Body of pancreas (tissue), 4 donors: ENCODE data around the gene LYL1. TPM values are rescaled to one million over a fixed set of nuclear protein-coding genes. Genes with fewer than 3 reads are reported as not detected.
A peak's percentile ranks its signal among the peaks of the same experiment; 100 is the strongest.

ENCODE experiments used
- ATAC-seq: fragments of 150-250 bp; one replicate; pipeline ENCODE4 v1.9.1; 2016
- DNase-seq, 4 donors: peaks; one replicate each; pipeline ENCODE4 v3.0.0-alpha.2; 2019
- H3K27ac ChIP-seq, 4 donors: fragments of 200-600 bp; sonication (generic); 1 replicate in 3 of 4; 2 replicates in 1 of 4; pipeline versions ENCODE4 v1.5.1 to v1.6.1; 2016 to 2019; ENCODE audit warnings: mild to moderate bottlenecking in 1 of 4, mixed read lengths in 1 of 4, moderate library complexity in 1 of 4
- H3K27me3 ChIP-seq, 2 donors: fragments of 200-600 bp; sonication (generic); one replicate each; pipeline ENCODE4 v1.6.0; 2016; ENCODE audit warnings: mild to moderate bottlenecking in 1 of 2
- H3K36me3 ChIP-seq, 2 donors: fragments of 200-600 bp; sonication (generic); replicated peaks in 1 of 2; 2 replicates each; pipeline ENCODE4 v1.5.1; 2016; ENCODE audit warnings: low read depth in 2 of 2; ENCODE audit not compliant: insufficient read depth in 1 of 2
- H3K4me1 ChIP-seq: fragments of 200-600 bp; sonication (generic); one replicate; pipeline ENCODE4 v1.6.0; 2016
- H3K4me3 ChIP-seq, 2 donors: fragments of 200-600 bp; sonication (generic); 1 replicate in 1 of 2; 2 replicates in 1 of 2; pipeline ENCODE4 v1.5.1; 2016 to 2019
- H3K9me3 ChIP-seq, 3 donors: fragments of 200-600 bp; sonication (generic); 1 replicate in 2 of 3; 2 replicates in 1 of 3; pipeline ENCODE4 v1.5.1; 2016
- POLR2A ChIP-seq, 3 donors: fragments of 450-650 bp; IDR thresholded peaks; one replicate each; pipeline ENCODE4 v1.6.1; 2016; ENCODE audit warnings: antibody characterized with exemption in 3 of 3, mild to moderate bottlenecking in 2 of 3
- WGBS, 2 donors: methylation state at CpG; one replicate each; pipeline ENCODE4 v1.1.5; 2017; 5-methylcytosine and 5-hydroxymethylcytosine counted together
- intact Hi-C: fragments of 100-400 bp; cut with DNase I; formaldehyde crosslinking; loops from one replicate; pipeline ENCODE4 v1.15.1; 2023
- total RNA-seq, 2 donors: library from RNA; depleted of rRNA; stranded (reverse); fragments of >200 nt; gene quantifications; one replicate each; pipeline ENCODE4 v1.1.0, GENCODE V29; 2016
- TF ChIP-seq, protein P1 (sequence below), 7 experiments: fragments of 450-650 bp in 4 of 7; fragments of 200-600 bp in 3 of 7; sonication (generic) in 3 of 7; IDR thresholded peaks; one replicate each; pipeline ENCODE4 v1.5.1; 2016 to 2019; ENCODE audit warnings: antibody characterized with exemption in 7 of 7

LYL1 gene
- total RNA-seq, 2 donors from 2014 or later = 3.4 to 6.9 TPM

DNA sequence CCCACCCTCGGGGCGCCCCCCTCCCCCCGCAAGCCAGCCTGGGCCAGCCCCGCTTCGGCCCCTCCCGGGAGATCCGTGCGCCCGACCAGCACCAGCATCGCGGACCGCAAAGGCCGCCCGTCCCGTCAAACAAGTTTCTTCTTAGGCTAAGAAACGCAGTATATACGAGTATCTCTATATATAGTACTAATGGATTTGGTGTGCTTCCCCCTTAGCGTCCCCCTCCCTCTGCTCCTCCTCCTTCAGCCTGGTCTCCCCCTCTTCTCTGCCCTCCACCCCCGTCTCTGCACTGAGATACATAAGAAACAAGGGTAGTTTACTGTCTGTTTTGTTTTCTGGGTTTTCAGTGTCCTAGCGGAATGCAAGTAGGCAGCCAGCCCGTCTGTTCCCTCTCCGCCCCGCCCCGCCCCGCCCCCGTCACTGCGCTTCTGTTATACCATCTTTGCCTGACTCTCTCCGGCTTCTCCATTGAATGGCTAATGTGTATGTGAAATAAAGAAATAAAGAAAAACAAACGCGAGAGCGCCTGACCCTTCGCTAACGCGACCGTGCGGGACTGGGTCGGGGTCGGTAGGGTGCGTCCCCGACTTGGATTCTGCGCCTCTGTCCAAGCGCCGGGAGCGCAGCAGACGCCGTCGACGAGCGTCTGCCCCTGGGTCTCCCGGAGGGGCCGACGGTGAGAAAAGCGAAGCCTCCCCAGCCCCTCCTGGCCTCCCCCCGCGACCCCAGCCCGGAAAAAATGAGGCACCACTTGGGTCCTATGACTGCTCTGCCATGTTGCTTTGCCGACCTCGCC is 4.2 kb downstream of the LYL1 start:
- peak overlapping the region in 2 of 4 donors; percentile 73 to 78 for H3K27ac ChIP-seq
- no peaks in the 10 kb centered on the region for H3K36me3 ChIP-seq
- TF ChIP-seq, protein P1, sequence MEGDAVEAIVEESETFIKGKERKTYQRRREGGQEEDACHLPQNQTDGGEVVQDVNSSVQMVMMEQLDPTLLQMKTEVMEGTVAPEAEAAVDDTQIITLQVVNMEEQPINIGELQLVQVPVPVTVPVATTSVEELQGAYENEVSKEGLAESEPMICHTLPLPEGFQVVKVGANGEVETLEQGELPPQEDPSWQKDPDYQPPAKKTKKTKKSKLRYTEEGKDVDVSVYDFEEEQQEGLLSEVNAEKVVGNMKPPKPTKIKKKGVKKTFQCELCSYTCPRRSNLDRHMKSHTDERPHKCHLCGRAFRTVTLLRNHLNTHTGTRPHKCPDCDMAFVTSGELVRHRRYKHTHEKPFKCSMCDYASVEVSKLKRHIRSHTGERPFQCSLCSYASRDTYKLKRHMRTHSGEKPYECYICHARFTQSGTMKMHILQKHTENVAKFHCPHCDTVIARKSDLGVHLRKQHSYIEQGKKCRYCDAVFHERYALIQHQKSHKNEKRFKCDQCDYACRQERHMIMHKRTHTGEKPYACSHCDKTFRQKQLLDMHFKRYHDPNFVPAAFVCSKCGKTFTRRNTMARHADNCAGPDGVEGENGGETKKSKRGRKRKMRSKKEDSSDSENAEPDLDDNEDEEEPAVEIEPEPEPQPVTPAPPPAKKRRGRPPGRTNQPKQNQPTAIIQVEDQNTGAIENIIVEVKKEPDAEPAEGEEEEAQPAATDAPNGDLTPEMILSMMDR (IDR thresholded peaks at IDR 0.05) = no peak
- H3K4me3 ChIP-seq = no peak overlapping the region
- no peaks in the 10 kb centered on the region for H3K9me3 ChIP-seq
- 6 to 9% methylated on average over 36 to 56 of the region's 58 CpGs for WGBS, 2 donors
- no peak for DNase-seq
- H3K27me3 ChIP-seq = peaks cover 0 to 10% of the 10 kb centered on the region in 2 donors
- ATAC-seq = no peak
- peaks cover 31% of the 10 kb centered on the region for H3K4me1 ChIP-seq
- intact Hi-C loops = loop anchor here (5.0 kb wide), 1 partner anchor 121 kb away; no protein-coding TSS in a partner anchor

DNA sequence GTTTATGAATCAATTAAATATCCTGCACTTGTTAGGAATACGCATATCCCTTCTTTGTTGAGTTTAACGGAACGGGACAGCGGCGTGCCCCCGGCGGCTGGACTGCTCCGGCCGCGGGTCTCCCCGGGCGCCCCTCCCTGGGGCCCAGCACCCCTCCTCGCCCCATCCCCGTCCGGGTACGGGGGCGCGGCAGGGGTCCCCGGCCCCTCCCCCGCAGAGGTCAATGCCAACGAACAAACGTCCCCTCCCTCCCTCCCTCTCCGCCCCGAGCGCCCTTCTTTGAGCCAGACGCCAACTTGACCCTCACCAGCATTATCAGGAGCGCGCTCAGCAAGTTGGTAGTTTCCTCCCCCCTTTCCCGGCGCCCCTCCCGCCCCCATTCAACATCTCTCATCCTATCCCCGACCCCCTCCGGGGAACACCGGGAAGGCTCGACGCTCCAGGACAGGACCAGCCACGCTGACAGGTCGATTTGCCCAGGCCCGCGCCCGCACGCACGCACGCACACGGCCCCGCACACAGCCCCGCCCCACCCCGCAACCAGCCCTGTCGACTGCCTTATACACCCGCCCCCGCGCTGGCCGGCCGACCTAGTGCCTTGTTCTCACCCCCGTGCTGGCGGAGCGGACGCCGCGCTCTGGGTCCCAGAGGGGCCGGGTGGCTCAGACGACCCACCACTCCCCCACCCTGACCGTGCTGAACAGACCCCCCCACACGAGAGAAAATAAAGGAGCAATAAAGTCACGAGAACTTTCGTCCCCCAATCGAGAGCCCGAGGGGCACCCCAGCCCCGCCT is 5.0 kb downstream of the LYL1 start:
- no peaks in the 10 kb centered on the region for H3K9me3 ChIP-seq
- intact Hi-C loops = loop anchor here (5.0 kb wide), 1 partner anchor 120 kb away; no protein-coding TSS in a partner anchor
- H3K4me1 ChIP-seq = peaks cover 24% of the 10 kb centered on the region
- H3K27me3 ChIP-seq = peaks cover 0 to 10% of the 10 kb centered on the region in 2 donors
- H3K27ac ChIP-seq = peak overlapping the region in 1 of 4 donors; percentile 78
- DNase-seq (no peak), ATAC-seq (no peak)
- H3K36me3 ChIP-seq = no peaks in the 10 kb centered on the region
- WGBS, 2 donors = 10 to 24% methylated on average over 25 to 67 of the region's 69 CpGs
- TF ChIP-seq, protein P1 (IDR thresholded peaks at IDR 0.05) = no peak
- no peak for TF ChIP-seq POLR2A (IDR thresholded peaks at IDR 0.05)
- H3K4me3 ChIP-seq = no peak overlapping the region

DNA sequence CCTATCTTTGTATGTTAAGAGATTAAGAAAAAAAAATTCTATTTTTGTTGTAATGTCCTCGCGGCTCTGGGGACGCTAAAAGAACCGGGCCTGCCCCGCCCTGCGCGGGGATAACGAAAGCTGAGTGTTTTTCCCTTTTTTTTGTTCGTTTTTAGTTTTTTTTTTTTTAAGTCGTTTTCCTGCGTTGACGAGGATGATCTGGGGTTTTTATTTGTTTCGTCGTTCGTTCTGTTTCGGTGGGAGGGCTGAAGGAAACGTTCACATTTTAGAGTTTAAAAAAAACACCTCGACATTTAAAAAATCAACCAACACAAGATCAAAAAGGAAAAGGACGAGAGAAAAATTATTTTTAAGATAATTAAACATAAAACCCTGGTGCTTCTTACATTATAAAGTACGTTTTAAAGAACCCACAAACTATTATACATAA is 5.6 kb downstream of the LYL1 start:
- Histone ChIP-seq H3K27me3 (peaks cover 0 to 10% of the 10 kb centered on the region in 2 donors), H3K4me3 (no peak overlapping the region), H3K36me3 (no peaks in the 10 kb centered on the region), H3K4me1 (peaks cover 19% of the 10 kb centered on the region), H3K27ac (peak overlapping the region in 1 of 4 donors; percentile 78), H3K9me3 (no peaks in the 10 kb centered on the region)
- no peak for DNase-seq
- TF ChIP-seq POLR2A (IDR thresholded peaks at IDR 0.05) = no peak
- TF ChIP-seq, protein P1 (IDR thresholded peaks at IDR 0.05) = no peak
- ATAC-seq = no peak
- intact Hi-C loops = loop anchor here (5.0 kb wide), 1 partner anchor 120 kb away; no protein-coding TSS in a partner anchor
- whole genome bisulfite sequencing, 2 donors = 27 to 41% methylated on average over 20 of the region's 20 CpGs

DNA sequence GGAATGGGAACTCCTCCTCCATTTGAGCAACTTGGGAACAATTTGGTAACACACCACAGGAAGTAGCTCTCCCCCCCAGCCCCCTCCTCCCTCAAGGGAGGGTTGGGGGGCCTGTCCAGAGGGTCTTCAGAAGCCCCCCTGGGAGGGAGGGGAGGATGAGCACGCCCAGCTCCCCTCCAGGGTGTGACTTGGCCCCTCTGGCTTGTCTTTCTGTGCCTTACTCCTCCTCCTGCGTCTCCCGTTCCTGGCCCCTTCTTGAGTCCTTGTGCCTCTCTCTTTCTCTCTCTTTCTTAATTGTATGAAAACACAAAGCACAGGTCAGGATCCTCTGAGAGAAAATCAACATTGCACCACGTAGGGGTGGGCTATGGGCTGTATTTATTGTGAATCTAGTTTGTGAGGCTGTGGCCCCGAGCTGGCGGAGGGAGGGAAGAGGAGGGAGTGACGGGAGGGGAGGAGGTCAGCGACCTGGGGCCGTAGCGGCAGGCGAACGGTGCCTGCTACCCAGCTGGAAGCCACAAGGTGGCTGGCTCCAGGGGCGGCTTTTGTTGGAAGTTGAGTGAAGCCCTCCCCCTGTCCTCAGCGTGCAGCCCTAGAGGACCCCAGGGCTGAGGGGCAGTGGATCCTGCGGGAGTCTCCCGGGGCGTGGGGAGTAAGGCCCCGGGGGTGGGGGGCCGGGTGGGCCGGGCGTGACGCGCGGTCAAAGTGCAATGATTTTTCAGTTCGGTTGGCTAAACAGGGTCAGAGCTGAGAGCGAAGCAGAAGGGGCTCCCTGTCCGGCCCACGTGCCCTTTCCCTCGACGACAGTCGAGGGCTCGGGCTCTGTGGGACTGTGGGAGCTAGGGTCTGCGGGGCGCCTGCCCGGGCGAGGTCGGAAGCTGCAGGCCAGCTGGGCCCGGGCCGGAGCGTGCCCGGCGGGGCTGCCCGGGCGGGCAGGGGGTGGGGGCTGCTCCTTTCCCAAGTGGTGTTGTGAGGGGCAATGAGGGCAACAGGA is 6.4 kb downstream of the LYL1 start:
- Histone ChIP-seq H3K27ac (peak overlapping the region in 1 of 4 donors; percentile 78), H3K9me3 (no peaks in the 10 kb centered on the region), H3K36me3 (no peaks in the 10 kb centered on the region), H3K27me3 (peaks cover 0 to 10% of the 10 kb centered on the region in 2 donors), H3K4me1 (peaks cover 19% of the 10 kb centered on the region), H3K4me3 (no peak overlapping the region)
- TF ChIP-seq POLR2A (IDR thresholded peaks at IDR 0.05) = no peak
- TF ChIP-seq, protein P1 (IDR thresholded peaks at IDR 0.05) = no peak
- WGBS, 2 donors = 51 to 70% methylated on average over 32 to 39 of the region's 44 CpGs
- DNase-seq = no peak
- ATAC-seq = no peak
- intact Hi-C loops = loop anchor here (5.0 kb wide), 1 partner anchor 119 kb away; no protein-coding TSS in a partner anchor
